Measurements from ENCODE around the gene ZC2HC1C.

ZC2HC1C gene, protein sequence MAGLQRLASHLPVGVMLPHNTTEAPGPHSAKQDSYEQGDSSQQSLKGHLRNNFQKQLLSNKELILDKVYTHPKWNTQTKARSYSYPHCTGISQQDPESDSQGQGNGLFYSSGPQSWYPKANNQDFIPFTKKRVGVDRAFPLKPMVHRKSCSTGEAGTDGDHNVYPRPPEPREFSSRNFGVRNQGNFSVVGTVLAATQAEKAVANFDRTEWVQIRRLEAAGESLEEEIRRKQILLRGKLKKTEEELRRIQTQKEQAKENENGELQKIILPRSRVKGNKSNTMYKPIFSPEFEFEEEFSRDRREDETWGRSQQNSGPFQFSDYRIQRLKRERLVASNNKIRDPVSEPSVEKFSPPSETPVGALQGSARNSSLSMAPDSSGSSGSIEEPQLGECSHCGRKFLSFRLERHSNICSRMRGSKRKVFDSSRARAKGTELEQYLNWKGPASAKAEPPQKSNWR

DNA sequence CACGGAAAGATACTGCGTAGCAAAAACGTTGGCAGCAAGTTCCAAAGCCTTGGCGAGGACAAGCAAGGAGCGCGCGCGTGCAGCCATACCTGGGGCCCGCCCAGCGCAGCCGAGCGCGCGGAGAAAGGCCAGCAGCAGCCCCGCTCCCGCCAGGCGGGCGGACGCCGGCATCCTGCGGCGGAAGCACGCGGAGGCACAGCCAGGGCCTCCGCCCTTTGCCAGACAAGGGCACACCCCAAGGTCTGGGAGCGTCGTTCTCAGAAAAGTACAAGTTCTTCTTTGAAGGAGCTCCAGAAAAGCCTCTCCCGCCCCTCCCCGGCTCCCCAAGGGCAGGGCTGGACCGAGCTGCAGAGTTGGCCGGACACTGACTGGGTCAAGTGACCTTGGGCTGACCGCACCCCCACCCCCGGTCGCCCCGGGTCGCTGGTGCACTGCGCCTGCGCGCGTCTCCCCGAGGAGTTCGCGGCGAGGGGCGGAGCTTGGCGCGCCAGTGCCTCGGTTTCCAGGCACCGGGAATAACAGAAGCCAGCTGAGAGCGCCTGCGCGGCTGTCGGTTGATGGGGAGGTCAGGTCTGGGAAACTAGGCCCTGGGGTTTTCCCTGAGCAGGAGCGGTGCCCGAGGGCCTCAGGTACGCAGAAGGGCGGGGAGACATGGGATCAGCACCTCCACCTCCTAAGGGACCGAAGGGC is at the start of gene ZC2HC1C:
ZC2HC1C (plus strand) TSS at position 521 of the 690 bp plus-strand sequence. CDS start 933 bp downstream, outside the sequence.
- FAIRE-seq, result no peak

DNA sequence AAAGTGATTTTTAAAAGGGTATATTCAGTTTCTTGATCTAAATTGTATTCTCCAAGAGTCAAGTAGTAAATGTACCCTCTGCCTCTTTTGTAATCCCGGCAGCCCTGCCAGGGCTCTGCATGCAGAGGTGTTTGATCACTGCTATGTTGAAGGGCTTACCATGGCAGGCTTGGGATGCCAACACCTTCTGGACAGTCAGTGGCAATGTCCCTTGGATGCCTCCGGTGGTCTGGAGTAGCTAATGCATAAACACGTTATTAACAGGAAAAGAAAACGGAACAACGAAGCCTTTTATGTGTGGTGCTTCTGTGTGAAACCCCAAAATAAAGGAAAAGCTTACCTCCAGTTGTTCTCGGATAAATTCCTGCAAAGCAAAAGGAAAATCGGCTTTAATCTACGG is 46.8 kb upstream of the ZC2HC1C start:
- no peak for FAIRE-seq

DNA sequence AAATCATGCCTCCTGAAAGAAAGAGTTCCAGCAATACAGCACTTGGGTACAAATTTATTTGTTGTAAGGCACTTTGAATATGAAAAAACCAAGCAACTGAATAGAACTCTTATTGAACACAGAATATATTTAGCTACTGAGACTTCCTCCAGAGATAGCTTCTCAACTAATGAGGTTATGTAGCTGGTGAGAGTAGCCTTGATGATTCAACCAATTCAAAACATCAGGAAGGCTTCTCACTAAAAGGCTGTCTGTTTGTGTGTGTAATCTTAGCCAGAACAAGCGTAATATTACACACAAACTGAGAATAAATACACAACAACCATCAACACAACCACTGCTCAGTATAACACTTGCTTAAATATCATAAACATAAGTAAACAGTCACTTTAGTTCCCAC is 46.3 kb upstream of the ZC2HC1C start:
- FAIRE-seq, result no peak

DNA sequence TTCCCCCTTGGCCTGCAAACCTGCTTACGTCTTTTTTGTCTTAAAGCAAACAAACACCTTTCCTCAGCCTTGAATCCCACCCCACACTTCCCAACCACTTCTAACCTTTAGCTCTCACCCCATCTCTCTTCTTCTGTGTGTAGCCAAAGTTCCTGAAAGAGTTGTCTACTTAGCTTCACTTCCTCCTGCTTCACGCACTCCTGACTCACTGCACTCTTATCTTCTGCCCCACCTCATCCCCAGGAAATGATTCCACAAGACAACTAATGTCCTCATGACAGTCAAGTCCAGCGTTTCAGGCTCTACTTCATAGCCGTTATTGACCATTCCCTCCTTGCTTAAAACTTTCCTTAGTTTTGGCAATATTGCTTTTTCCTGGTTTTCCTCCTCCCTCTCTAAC is 44.4 kb upstream of the ZC2HC1C start:
- no peak for FAIRE-seq

DNA sequence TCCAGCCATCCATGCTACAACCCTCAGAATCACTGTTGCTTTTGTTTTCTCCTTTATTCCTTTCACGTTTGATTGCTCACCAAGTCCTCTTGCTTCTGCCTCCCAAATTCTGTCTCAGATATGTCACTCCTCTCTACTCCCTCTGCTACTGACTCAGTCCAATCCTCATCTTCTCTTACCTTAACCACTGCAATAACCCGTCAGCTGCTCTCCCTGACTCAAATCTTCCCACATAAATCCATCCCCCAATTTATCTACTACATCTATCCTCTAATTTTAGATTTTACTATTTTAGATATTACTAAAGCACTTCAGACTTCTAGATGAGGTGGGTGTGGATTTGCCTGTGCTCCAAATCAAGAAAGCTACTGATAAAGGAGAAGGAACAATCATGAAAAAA is 43.6 kb upstream of the ZC2HC1C start:
- no peak for FAIRE-seq

DNA sequence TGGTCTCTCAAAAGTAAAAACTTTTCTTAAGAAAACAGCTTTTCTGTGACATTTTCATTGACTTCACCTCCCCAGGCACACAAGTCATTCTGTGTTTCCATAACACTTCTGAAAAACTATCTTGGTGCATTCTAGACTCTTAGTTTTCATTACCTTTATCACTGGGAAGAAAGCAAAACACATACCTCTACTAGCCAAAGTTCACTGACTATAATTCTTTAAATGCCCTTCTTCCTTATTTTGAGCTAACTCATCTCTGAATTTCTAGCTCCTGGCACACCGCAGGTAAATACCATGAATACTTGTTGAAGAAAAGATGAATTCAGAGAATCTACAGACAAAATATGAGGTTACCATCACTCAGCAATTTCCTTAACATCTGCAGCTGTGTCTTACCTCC is 39.3 kb upstream of the ZC2HC1C start:
- FAIRE-seq, result no peak

DNA sequence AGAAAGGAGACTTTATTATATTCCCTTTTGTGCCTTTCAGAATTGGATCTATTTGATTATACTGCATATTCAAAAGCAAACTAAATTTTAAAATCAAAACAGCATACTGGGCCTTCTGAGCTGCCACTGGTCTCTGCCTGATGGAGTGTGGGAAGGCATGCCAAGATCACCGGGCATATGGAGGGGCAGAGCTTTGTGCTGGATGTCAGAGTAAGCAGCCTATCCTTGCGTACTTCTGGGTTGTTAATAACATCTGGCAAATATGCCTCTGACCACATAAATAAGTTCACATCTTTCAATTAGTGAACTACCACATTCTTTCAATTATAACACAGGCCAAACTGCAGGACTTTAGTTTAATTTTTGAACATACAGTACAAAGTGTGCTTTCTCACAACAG is 36.5 kb upstream of the ZC2HC1C start:
- no peak for FAIRE-seq

DNA sequence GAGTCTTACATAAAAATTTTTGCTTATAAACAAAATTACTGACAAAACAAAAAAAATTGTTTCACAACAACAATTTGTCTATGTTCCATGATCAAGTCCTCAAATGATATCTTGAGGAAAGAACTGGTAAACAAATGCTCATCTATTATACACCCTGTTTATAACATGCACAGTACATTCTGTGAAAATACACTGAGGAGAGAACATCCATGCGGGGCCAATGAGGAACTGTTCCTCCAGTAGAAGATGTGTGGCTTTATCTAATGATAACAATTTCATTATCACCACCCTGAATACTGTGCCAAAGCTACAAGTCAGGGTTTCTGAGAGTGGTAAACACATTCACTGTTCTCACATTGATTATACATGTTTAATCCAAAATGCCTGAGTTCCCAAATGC is 28.9 kb upstream of the ZC2HC1C start:
- no peak for FAIRE-seq

DNA sequence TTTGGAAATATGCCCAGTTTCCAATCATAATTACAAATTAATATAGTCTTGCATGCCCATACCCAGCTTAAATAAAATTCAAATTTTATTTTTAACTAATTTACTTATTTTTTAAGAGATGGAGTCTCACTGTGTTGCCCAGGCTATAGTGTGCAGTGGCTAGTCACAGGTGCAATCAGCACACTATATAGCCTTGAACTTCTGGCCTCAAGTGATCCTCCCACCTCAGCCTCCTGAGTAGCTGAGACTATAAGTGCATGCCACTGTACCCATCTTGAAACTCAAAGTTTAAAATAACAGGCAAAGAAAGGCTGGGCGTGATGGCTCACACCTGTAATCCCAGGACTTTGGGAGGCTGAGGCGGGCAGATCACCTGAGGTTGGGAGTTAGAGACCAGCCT is 28.5 kb upstream of the ZC2HC1C start:
- no peak for FAIRE-seq

DNA sequence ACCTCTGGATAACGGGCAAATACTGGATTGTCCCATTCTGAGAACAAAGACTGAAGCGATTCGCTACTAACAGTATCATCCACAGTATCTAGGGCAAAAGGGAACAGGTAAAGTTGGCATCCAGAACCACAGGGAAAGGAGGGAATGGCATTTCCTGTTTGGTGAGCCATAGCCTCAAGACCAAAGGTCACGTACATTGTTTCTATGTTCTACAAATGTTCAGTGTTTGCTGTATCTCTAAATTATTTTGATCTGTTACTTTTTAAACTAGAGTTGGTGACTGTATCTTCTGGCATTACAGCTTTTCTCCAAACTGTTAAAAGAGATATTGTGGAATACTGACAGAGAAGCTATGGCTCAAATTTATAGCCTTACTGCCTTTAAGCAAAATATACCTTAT is 27.8 kb upstream of the ZC2HC1C start:
- FAIRE-seq, result no peak

DNA sequence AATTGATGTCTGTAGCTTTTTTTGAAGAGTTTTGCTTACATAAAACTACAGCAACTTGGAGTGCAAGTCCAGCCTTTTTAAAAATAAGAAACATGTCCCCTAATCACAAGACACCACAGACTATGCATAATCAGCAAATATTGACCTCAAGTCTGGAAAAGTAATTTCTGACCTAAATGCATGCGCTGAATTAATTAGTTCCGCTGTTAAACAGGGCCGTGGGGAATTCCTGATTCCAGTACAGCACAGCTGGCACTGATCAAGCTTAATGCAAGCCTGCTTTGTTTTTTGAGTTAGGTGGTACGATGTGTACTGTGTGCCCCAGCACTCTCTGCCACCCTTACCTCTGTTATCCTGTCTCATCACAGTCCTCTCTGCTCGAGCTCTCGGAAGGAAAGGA is 27.4 kb upstream of the ZC2HC1C start:
- no peak for FAIRE-seq

DNA sequence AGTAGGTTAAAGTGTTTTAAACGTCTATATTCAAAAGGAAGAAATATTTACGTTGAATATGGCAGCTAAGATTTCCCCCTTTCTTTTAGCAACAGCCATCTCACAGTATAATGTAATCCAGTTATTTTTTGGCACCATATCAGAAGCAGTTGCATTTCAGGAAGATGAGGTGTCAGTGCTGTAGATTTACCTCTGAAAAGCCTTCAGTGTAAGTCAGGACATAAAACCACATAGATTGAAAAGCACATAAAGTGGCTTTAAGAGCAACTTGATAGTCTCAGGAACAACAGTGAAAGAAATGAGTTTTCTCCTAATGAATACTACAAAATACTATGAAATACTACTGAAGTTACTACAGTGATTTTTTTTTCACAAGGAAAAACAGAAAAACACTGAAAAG is 25.1 kb upstream of the ZC2HC1C start:
- no peak for FAIRE-seq

DNA sequence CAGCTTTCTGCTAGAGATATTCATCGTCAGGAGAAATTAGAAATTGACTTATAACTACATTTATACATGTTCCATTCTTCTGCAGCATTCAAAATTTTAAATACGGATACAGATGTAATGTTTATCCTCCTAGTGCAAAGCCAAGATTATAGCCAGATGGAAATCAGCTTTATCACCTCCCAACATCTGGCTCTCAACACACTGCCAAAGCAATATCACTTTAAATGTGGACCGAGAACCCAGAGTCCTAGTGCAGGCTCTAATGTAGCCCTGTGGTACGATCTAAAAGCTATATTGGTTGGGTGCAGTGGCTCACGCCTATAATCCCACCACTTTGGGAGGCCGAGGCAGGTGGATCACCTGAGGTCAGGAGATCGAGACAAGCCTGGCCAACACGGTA is 24.7 kb upstream of the ZC2HC1C start:
- FAIRE-seq, result no peak

DNA sequence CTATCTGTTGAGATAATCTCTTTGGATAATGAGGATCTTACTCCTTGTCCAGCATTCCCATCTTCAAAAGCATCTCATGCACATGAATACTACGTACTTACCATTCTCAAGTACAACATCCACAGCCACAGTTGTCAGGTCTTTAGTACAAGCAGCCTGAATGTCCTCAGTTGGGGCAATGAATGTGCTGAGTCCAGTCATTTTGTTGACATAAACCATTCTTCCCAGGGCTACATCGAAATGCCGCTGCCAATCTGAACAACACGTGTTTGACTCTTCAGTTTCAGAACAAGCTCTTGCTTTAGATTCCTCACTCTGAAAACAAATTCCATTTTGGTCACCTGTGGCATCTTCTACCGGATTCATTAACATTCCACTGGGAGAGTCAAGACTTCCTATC is 23.2 kb upstream of the ZC2HC1C start:
- no peak for FAIRE-seq

DNA sequence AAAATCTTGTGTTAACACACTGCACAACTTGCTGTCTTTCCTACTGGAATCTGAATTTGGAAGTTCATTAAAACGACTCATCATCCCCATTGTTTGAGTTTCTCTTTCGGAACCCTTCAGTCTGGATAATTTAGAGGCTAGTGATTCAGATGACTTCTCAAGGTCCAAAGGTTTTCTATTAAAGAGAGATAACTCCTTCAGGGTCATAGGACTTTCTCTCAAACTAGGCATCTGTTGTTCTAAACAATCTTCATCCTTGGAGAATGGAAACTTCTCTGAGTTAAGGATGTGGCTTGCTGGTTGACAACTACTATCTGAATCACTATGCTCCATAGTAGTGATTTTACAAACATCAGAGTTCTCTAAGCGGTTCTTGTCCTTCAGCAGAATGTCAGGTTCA is 22.5 kb upstream of the ZC2HC1C start:
- FAIRE-seq, result no peak

DNA sequence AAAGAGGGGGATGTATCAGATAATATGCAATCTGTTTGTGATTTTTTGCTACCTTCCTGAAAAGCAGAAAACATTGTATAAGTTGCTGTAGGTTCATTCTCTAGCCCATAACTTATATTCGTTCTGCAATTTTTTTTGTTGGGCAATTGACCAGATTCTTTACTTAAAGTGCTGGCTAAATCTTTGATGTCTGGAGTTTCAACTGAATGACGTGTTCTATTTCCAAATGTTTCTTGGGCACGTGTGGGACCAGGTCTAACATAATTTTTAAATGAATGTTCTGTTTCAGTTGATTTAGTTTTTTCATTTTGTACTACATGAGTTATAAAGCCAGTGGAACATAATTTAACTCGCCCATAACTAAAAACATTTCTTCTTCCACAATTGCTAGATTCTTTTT is 21.9 kb upstream of the ZC2HC1C start:
- no peak for FAIRE-seq

DNA sequence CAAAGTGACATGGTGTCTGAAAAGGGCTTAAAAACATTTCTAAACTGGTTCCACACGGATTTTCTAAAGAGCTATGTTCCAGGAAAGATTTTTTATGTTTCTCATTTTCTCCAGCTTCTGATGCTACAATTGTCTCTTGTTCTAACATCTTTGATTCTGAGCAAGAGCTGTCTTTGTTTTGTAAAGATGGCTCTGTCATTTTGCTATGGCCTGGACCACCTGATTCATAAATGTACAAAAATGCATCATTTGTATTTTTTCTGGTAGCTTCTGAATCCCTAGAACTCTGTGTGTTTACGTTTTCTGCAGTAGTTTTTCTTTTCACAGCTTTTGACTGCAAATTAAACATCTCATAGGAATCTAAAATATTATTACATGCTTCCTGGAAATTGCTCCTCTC is 21.3 kb upstream of the ZC2HC1C start:
- FAIRE-seq, result no peak

DNA sequence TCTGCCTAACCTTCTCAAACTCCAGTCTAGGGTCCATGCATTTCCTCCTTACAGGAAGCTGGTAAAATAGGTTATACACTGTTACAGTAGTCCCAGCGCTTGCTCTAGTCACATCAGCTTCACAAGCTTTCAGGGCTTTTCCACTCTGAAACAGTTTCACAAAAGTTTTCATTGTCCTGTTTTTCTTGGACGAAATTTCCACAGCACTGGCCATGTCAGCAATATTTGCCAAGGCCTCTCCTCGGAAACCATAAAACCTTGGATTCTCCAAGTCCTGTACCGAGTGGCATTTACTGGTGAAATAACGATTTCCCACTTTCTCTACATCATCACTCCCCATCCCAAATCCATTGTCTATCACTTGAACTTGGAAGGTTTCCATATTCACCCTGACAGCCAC is 20.3 kb upstream of the ZC2HC1C start:
- FAIRE-seq, result no peak

DNA sequence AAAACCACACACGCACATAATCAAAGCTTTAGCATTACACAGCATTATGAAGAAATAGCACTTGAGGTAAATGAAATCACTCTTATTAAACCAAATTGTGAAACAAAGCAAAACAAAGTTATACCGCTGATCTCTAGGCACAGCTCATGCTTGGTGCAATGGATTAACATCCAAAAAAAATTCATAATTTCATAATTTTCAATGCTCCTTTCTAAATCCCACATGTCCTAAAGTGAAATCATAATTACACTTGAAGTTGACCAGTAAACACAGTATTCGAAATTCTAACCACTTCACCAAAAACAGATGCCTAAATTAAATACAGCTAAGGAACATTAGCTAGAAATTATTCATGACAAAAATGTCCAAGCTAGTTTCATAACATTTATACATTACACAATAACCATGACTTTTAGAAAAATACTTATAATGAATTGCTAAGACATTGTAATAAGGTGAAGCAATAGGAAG is 19.7 kb upstream of the ZC2HC1C start:
- no peak for FAIRE-seq

DNA sequence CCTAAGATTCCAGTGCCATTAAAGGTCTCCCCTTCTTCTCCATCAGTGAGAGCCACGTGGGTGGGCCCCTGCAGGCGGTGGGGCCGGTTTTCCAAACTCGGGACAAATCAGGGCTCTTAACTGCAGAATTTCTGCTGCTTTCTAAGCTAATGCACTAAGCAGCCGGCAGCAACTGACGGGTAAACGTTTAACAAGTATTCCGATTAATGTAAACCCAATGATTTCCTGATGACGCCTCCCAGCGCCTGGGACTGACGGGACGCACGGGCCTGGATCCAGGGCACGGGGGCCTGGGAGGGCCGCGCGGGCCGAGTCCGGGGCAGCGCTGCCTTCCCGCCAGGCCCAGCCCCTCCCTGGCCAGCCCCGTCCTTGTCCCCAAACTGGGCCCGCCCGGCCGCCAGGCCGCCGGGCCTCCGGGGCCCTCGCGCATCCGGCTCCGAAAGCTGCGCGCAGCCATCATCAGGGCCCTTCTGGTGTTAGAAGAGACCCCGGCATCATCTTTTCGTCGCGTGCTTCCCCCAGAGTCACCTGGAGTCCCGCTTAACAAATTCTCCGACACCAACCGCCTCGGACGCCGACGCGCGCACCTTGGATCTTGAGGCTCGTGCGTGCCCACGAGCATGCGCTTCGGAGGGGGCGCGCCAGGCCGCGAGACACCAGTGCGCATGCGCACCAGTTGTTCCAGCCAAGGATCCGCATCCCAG is 18.4 kb upstream of the ZC2HC1C start, which contains the start of gene MLH3:
MLH3 (minus strand) TSS at position 616 of the 704 bp plus-strand sequence. CDS start 1,812 bp downstream, outside the sequence.
- FAIRE-seq, result peak; percentile 91

DNA sequence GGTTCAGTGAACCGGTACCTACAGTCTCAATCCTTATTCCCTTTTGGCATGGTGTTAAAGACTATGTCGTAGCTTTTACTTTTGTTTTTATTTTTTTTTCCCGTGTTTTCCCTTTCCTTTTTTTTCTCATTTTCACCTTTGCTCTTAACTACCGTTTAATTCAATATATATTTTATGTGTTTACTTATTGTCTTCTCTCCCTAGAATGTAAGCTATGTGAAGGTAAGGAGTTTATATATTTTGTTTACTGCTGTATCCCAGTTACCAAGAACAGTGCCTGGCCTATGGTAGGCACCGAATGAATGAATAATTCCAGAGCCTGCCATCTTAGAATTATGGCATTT is 17.9 kb upstream of the ZC2HC1C start:
- FAIRE-seq, result no peak

DNA sequence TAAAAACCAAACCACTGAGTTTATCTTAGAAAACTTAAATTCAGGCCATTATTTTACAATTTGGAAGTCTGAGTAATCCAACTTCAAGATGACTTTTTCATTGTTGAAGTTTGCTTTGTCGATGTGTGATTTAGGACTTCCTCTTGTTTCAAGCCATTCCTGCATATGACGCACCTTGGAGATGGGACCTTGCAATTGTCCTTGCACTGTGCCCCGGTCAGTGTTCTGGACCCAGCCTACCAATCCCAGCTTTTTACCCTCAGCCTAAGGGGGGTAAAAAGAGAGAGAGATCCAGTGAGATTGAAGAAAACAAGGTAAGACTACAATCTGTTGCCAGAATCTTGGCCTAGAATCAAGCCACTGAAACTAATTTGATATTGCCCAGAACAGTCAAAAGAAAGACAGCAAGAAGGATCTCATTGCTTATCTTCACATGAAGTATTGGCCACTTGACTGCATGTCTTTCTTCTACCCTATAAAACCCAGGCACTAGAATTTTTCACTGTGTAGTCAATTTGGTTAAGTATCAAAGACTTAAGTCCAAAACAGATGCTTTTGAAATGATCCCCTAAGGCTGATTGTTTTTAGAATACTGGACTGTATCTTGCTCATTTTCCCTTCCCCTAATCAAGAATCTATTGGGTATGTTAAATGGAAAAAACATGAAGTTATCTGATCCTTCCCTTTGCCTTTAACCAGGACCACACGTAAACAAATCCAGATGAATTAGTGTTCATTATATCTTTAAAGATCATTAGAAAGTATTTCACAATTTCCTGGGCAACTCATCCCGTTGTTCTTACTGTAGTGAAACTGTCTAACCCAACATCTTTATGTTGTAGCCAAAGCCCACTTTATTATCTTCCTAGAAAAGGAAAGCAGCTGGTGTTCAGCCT is 15.8 kb upstream of the ZC2HC1C start:
- FAIRE-seq, result no peak

DNA sequence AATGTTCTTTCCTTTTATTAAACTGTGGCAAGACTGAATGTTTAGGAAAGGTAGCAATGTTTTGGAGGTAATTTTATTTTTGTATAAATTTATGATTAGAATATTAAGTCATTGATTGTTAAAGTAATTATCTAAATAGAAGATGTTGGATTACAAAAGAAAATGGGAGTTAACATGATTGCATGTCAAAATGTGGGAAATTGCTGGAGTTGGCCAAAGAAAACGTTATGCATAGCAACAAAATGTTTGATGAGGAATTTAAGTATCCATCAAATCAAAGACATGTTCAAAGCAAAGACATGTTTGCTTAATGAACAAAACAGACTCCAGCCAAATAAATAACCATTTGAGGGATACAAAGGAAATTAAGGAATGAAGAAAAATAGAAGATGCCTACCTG is 15.0 kb upstream of the ZC2HC1C start:
- no peak for FAIRE-seq
